Esophagus squamous epithelium (tissue), 4 donors: ENCODE measurements around the gene ZNF202.

Source experiments
- CTCF ChIP-seq, 6 experiments: fragments of 450-650 bp in 4 of 6; fragments of 200-600 bp in 2 of 6; sonication (generic) in 2 of 6; IDR thresholded peaks; one replicate each; pipeline ENCODE4 v1.5.1; 2016 to 2019; ENCODE audit warnings: antibody characterized with exemption in 6 of 6, mild to moderate bottlenecking in 4 of 6, moderate library complexity in 4 of 6
- POLR2A ChIP-seq, 4 donors: fragments of 450-650 bp; IDR thresholded peaks; one replicate each; pipeline ENCODE4 v1.6.1; 2017; ENCODE audit warnings: antibody characterized with exemption in 4 of 4, mild to moderate bottlenecking in 4 of 4, moderate library complexity in 3 of 4

GRCh38 chr11:123702139-123702538 lies 39.3 kb downstream of the ZNF202 start:
- TF ChIP-seq CTCF (IDR thresholded peaks at IDR 0.05) (no peak), POLR2A (IDR thresholded peaks at IDR 0.05) (no peak)
